Right lung (tissue), 5 donors: ENCODE results near the gene CDC34. TPM values are rescaled to one million over a fixed set of nuclear protein-coding genes. Genes with fewer than 3 reads are reported as not detected.
"Not testable (repeated sequence)": the region's sequence is repeated elsewhere in the genome, so short reads cannot be mapped to it uniquely, and the experiment has no call there.

Experiments
- DNase-seq, 2 donors: peaks; one replicate each; pipeline ENCODE4 v3.0.0-alpha.2; 2013
- polyA plus RNA-seq, 5 donors: library from polyadenylated mRNA; unstranded; fragments of 120-200 nt; gene quantifications; one replicate each; pipeline versions ENCODE4 v1.2.1 to v1.2.3, GENCODE V29; 2013; ENCODE audit warnings: inconsistent platforms in 1 of 5, low replicate concordance in 1 of 5; ENCODE audit not compliant: insufficient read length in 5 of 5, insufficient read depth in 1 of 5

CDC34 gene
- polyA plus RNA-seq, 5 donors: 43.5 to 68.9 (median 50.8) TPM

DNA sequence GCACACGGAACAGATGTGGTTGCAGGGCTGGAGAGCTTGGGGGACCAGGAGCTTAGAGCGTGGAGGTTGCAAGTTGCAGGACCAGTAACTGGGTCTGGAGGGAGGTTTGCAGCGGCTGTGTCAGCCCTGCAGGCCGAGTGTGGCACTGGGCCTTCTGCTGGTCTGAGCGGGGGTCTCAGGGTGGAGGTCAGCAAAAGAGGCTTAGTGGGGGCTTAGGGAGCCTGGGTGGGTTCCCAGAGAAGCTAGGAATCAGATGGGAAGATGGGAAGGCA, 52.3 kb downstream of the CDC34 start:
- DNase-seq: no peak

DNA sequence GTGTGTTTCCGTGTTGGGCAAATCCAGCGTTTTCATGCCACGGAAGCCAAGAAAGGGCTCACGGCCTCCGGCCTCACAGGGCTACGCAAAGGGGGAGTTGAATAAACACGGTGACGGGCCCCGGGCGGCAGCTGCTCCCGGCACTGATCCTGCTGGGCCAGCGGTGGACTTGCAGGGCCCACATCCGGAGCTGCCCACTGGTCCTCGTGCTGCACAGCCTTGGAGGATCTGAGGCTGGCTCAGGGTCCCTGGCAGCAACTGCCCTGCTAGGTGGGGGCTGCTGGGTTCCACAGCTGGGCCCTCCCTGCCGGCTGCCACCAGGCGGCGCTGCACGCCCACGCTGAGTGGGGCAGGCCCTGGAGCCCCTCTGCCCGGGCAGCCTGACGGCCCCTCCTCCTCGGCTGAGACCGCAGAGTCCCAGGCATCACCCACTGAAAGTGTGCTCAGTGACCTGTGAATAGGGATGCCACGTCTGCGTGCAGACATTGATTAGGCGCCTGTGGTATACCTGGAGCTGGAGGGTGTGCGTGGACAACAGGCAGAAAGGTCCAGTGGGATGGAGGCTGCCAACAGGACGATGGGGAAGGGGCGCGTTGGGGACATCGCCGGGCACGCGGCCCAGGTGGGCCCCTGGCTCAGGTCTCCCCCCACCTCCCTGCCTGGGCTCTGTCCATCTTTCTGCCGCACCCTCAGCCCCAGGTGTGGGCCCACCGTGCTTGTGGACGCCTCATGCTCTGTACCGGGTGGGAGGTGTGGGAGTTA, 52.9 kb downstream of the CDC34 start:
- no peak for DNase-seq

DNA sequence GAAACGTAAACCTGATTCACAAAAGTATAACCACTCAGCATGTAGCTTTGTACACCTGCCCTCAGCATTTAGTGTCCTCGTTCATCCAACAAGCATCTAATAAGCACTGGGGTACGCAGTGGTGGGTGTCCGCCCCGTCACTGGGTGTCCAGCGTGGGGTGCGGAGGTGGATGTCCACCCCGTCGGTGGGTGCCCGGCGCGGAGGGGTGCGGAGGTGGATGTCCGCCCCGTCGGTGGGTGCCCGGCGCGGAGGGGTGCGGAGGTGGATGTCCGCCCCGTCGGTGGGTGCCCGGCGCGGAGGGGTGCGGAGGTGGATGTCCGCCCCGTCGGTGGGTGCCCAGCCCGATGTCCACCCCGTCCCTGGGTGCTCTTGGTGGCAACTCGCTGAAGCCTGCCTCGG, 53.6 kb downstream of the CDC34 start:
- DNase-seq: not testable (repeated sequence)

DNA sequence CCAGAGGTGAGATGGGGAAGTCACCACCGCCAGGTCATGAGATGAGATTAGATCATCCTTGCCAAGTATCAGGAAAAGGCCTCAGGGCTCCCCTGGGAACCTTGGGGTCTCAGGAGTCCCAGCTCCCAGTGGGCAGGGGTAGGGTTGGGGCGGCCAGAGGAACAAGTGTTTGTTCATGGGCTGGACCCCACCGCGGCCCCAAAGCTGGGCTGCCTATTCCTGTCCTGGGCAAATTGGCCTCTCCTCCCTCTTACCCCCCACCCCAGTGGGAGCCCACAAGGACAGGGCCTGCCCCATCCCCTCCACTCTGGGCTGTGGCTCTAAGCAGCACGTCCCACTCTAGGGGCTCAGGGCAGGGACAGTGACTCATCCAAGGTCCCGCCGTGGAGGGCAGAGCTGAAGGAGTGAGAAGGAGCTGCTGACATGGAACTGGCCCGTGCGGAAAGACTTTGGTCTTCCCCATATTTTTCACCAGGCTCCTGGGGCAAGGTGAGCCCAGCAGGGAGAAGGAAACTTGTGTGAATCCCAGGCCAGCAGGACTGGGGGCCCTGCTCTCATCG, 54.1 kb downstream of the CDC34 start:
- no peak for DNase-seq

DNA sequence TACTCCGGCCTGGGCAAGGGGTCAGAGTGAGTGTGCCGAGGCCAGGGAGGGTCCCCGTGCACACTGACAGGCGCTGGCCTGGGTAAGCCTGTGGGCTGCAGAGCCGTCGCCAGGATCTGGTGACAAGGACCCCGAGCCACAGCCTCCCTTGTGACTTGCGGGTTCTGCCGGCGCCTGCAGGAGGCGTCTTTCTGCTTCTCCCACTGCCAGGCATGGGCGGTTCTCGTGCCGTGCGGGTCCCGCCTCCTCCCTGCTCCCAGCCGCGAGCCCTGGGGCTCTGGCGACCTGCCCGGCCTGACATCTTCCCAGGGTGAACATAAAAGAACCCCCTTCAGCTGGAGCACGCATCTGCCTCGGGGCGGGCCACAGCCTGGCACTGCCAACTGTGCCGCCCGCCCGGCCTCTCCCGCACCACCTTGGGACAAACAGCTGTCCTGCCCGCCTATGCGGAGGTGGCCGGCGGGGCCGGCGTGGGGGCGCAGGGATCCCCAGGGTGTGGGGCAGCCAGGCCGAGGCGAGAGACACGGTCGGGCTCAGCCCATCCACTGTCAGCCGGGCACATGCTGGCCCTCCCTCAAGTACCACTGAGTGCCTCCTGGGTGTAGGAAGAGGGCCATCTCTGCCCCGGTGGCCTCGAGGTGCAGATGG, 56.7 kb downstream of the CDC34 start:
- DNase-seq: no peak

DNA sequence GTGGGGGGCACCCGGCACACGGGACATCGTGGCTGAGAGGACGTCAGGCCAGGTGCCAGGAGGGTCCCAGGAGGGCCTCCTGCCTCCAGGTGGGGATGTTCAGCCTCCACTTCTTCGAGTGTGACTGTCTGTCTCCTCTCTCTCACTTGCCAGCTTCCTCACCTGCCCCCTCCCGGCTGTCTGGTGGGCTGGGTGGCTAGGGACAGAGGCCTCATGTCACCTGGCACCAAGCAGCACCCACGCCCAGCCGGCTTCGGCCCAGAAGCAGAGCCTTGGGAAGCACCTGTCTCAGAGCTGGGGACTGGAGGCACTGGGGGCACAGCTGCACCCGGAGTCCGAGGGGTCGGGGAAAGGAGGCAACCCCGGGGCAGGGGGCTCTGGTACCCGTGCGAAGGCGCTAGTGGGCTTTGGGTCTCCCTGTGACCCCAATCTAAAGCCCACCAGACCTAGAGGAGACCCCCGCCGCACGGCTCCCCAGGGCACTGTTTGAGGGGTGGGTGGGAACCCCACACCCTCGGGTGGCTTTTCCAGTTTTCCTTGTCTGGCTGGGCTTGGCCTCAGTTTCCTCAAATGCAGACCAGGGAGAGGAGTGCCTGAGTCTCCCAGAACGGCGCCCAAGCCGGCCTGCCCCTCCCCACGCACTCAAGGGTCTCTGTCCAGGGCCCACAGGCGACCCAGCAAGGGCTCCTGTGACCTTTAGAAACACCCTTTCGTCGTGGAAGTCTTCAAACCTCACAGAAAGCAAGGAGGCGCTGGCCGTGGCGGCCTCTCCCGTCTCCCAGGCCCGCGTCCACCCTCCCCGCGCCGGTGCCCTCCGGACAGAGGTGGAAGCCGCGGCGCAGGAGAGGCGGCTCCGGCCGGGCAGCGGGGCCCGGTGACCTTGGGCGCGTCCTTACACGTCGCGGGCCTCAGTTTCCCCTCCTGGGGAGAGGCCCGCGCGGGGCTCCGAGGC, 57.5 kb downstream of the CDC34 start:
- no peak for DNase-seq

DNA sequence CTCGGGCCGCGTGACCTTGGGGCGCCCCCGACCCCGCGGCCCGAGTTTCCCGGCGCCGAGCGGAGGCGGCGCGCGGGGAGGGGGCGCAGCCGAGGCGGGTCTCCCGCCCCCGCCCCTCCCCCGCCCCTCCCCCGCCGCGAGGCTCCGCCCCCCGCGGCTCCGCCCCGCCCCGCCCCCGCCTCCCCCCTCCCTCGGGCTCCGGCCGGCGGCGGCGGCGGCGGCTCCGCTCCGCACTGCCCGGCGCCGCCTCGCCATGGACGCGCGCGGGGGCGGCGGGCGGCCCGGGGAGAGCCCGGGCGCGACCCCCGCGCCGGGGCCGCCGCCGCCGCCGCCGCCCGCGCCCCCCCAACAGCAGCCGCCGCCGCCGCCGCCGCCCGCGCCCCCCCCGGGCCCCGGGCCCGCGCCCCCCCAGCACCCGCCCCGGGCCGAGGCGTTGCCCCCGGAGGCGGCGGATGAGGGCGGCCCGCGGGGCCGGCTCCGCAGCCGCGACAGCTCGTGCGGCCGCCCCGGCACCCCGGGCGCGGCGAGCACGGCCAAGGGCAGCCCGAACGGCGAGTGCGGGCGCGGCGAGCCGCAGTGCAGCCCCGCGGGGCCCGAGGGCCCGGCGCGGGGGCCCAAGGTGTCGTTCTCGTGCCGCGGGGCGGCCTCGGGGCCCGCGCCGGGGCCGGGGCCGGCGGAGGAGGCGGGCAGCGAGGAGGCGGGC, 58.3 kb downstream of the CDC34 start, which contains the start of gene HCN2:
HCN2 (plus strand) TSS at position 189 of the 703 bp plus-strand sequence; CDS start at position 254, 65 bp downstream.
- no peak for DNase-seq

DNA sequence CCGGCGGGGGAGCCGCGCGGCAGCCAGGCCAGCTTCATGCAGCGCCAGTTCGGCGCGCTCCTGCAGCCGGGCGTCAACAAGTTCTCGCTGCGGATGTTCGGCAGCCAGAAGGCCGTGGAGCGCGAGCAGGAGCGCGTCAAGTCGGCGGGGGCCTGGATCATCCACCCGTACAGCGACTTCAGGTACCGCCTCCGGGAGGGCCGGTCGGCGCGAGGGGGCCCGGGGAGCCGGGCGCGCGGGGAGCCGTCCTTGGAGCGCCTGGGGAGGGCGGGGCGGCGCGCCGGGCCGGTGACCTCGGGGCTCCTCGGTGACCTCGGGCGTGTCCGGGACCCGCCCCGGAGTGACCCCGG, 58.8 kb downstream of the CDC34 start:
- DNase-seq: no peak

DNA sequence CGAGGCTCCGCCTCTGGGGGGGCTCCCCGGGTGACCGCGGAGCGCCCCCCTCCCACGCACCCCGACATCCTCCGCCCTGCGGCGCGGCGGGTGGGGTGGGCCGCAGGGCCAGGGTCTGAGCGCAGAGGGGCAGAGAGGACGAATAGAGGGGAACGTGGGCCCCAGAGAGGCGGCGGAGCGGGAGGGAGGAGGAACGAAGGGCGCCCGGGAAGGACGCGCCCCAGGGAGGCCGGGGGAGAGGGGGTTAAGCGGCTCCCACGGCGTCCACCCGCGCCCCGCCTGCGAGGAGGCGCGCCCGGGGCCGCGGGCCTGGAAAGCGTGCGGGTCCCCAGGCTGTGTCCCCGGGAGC, 59.2 kb downstream of the CDC34 start:
- DNase-seq: no peak

DNA sequence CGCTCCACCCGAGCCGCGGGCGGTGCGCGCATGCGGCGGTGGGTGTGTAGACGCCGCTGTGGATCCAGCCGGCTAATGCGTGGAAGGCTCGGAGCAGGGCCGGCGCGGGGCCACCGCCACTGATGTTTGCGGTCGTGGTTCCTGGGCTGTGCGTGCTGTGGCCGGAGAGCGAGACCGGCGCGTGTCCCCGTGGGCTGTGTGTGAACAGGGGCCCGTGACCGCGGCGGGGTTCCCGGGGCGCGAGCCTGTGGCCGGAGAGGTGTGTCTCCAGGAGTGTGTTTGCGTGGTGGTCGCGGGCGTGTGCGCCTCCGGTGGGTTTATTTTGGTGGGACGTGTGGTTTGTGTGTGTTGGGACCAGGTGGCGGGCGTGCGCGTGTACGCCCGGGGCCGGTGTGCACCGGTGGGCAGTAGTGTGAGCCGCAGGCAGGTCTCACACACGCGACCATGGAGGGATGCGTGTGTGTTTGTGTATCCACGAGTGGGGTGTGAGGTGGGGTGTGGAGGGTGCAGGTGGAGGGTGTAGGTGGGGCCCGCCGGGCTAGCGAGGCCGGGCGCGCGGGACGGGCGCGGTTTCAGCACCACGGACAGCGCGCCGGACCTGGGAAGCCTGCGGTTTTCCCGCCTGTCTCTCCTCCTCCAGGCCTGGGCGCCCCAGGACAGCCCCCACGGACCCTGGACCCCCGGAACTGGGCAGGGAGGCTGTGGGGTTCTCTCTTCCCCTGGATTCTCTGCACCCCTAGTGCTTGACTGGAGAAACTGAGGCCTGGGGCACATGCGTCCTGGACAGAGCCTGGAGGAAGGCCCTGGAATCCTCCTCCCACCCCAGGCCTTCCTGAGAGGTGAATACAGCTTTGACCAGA, 59.8 kb downstream of the CDC34 start:
- DNase-seq: no peak

Other genes starting within 250 kb of the CDC34 start
- gene PLPP2, start 240.4 kb upstream of the CDC34 start, polyA plus RNA-seq: 1 to 10 TPM; 3.9 to 7.3 (median 5.2) TPM
- gene MIER2, start 187.0 kb upstream of the CDC34 start, polyA plus RNA-seq: 10 to 100 TPM; 18.9 to 35.9 (median 26.1) TPM
- gene C2CD4C, start 122.6 kb upstream of the CDC34 start, polyA plus RNA-seq: under 1 TPM; 0.33 to 0.86 (median 0.54) TPM
- 10 to 100 TPM; 13.3 to 30.9 (median 21.0) TPM for gene SHC2, start 70.7 kb upstream of the CDC34 start, polyA plus RNA-seq
- gene MADCAM1, start 35.3 kb upstream of the CDC34 start, polyA plus RNA-seq: 10 to 100 TPM in 2 of 5 donors, 1 to 10 TPM in 3; 4.0 to 14.7 (median 6.2) TPM
- gene TPGS1, start 24.3 kb upstream of the CDC34 start, polyA plus RNA-seq: 10 to 100 TPM in 1 of 5 donors, 1 to 10 TPM in 4; 4.0 to 15.5 (median 6.6) TPM
- gene GZMM, start 12.3 kb downstream of the CDC34 start, polyA plus RNA-seq: 1 to 10 TPM in 1 of 5 donors, under 1 TPM in 4; 0.32 to 1.1 (median 0.76) TPM
- 100 to 1,000 TPM; 219 to 458 (median 275) TPM for gene BSG, start 40.8 kb downstream of the CDC34 start, polyA plus RNA-seq
- gene HCN2, start 58.1 kb downstream of the CDC34 start, polyA plus RNA-seq: under 1 TPM; 0.05 to 0.15 (median 0.13) TPM
- gene POLRMT, start 101.8 kb downstream of the CDC34 start, polyA plus RNA-seq: 10 to 100 TPM; 28.9 to 46.0 (median 43.0) TPM
- gene FGF22, start 108.1 kb downstream of the CDC34 start, polyA plus RNA-seq: under 1 TPM; 0.19 to 0.57 (median 0.22) TPM
- gene RNF126, start 131.5 kb downstream of the CDC34 start, polyA plus RNA-seq: 10 to 100 TPM; 13.8 to 33.6 (median 19.8) TPM
- 10 to 100 TPM in 3 of 5 donors, 1 to 10 TPM in 2; 7.0 to 17.2 (median 12.9) TPM for gene FSTL3, start 144.6 kb downstream of the CDC34 start, polyA plus RNA-seq
- gene PRSS57, start 163.7 kb downstream of the CDC34 start, polyA plus RNA-seq: under 1 TPM in 4 of 5 donors, not detected in 1; 0.14 to 0.64 (median 0.39) TPM
- gene PALM, start 177.2 kb downstream of the CDC34 start, polyA plus RNA-seq: 10 to 100 TPM; 32.5 to 62.8 (median 43.2) TPM
- gene MISP, start 219.4 kb downstream of the CDC34 start, polyA plus RNA-seq: 10 to 100 TPM in 2 of 5 donors, 1 to 10 TPM in 3; 5.7 to 17.2 (median 9.4) TPM